GM18909 (cell line): ENCODE results near the gene MSL1.

ENCODE experiments used
- ATAC-seq: cut with Tn5 transposase; IDR thresholded peaks from one replicate; pipeline ENCODE4 v1.9.1; 2021; ENCODE audit warnings: mild to moderate bottlenecking; ENCODE audit not compliant: unreplicated experiment, poor library complexity

MSL1 gene

GRCh38 chr17:40121181-40122135 lies at the start of gene MSL1:
Gene MSL1, plus strand, starts transcription at chr17:40121971. Its CDS starts 642 bp downstream, at chr17:40122613.
- ATAC-seq = peak; percentile 54

GRCh38 chr17:40072040-40072734 lies 49.6 kb upstream of the MSL1 start:
- no peak for ATAC-seq

GRCh38 chr17:40072735-40073346 lies 48.9 kb upstream of the MSL1 start:
- no peak for ATAC-seq

GRCh38 chr17:40073454-40074174 lies 48.2 kb upstream of the MSL1 start:
- ATAC-seq = no peak

- no peak for ATAC-seq
Observed at GRCh38 chr17:40074175-40074512, 47.6 kb upstream of the MSL1 start.

GRCh38 chr17:40074871-40075200 lies 46.9 kb upstream of the MSL1 start:
- ATAC-seq = no peak

- ATAC-seq = no peak
Observed at GRCh38 chr17:40075201-40075941, 46.4 kb upstream of the MSL1 start.

GRCh38 chr17:40075942-40076498 lies 45.8 kb upstream of the MSL1 start:
- no peak for ATAC-seq

- no peak for ATAC-seq
Observed at GRCh38 chr17:40076591-40076990, 45.2 kb upstream of the MSL1 start.

- ATAC-seq = no peak
Observed at GRCh38 chr17:40079545-40079944, 42.2 kb upstream of the MSL1 start.

- ATAC-seq = no peak
Observed at GRCh38 chr17:40084477-40084876, 37.3 kb upstream of the MSL1 start.

GRCh38 chr17:40086150-40087044 lies 35.4 kb upstream of the MSL1 start:
- ATAC-seq = no peak

- ATAC-seq = no peak
Observed at GRCh38 chr17:40087049-40087794, 34.5 kb upstream of the MSL1 start.

- no peak for ATAC-seq
Observed at GRCh38 chr17:40087903-40088718, 33.7 kb upstream of the MSL1 start.

GRCh38 chr17:40089077-40089895 lies 32.5 kb upstream of the MSL1 start:
- ATAC-seq = no peak
